Stimulated activated CD8-positive, alpha-beta memory T cell treated with anti-CD3 and anti-CD28 coated beads, Interleukin-12 subunit alpha, Interleukin-12 subunit beta, amount 100 ng/mL, for 1 hour (primary cell): Measurements from ENCODE around the gene KIF18B.
A peak's percentile ranks its signal among the peaks of the same experiment; 100 is the strongest.

Experiments used
- DNase-seq: peaks from one replicate; pipeline ENCODE4 v3.0.0-alpha.2; 2020; ENCODE audit warnings: low read depth

KIF18B gene

DNA sequence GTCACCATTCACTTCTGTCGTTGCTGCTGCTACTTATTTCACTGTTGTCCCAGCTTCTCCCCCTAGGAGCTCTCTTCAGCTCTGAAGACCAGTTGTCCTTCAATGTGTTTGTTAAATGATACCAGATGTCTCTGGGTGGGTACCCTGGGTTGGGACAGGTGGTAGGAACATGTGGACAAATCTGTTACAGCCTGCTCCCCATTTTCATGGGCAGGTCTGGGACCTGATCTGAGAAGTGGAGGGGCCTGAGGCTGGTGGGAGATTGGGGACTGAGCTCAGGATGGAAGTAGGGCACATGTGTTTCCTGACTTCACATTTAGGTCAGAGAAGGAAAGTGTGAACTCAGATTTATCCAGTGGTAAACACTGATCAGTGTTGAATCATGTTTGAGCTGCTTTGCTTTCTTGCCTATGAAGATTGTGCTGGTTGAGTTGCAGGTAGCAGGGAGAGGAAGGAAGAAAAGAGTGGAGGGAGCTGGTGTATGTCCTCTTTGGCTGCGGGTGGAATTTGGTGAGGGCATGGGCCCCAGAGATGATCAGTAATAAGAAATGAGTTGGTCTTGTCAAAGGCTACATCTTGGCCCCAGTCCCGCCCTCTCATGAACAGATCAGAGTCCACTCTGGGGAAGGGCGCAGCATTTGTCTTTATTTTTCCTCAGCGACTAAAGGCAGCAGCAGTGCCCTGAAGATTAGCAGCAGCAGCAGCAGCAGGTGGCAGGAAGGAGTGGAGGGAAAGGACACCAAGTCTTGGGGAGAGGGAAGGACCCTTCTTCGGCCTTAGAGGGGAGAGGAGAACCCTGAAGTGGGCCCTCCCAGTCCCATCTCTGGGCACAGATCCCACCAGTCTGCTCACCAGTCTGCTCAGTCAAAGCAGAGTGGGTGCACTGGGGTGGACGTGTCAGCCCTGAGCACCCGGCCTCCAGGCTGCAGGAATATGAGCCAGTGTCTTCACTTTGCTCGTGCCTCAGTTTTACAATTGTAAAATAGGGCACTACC is 42.3 kb downstream of the KIF18B start:
- DNase-seq: no peak

DNA sequence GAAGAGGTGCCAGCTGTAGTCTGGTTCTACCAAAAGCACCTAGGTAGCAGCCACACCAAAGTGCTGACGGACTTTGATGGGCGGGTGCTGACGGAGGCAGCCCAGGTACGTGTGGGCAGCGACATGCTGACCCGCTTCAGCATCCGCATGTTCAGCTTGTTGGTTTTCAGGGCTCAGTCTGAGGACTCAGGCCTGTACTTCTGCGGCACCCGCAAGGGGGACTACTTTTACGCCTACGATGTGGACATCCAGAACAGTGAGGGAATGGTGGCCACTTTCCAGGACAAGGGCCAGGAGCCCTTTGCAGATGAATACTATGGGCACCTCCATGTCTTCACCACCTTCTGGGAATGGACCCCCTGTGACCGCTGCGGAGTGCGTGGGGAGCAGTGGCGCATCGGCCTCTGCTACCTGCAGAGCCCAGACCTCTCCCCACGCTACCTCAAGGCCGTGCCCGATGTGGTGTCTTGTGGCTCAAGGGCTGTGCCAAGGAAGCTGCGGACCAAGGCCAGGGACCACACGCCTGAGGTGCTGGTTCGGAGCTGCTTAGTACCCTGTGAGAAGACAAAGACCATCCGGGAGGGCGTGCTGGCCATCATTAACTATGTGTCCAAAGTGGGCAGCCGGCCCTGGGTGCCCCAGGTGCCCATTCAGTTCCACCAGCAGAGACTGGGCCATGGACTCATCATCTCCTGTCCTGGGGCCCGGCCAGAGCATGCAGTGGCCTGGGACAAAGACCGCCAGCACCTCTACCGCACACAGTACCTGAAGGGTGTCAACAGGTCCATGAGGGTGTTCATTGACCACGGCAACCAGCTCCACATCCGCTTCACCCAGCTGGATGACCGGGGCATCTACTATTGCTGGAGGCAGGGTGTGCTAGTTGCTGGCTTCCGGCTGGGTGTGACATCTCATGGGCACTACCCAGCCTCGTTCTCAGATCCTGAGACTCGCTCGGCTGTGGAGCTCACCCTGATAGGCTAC is 43.3 kb downstream of the KIF18B start:
- DNase-seq: no peak

DNA sequence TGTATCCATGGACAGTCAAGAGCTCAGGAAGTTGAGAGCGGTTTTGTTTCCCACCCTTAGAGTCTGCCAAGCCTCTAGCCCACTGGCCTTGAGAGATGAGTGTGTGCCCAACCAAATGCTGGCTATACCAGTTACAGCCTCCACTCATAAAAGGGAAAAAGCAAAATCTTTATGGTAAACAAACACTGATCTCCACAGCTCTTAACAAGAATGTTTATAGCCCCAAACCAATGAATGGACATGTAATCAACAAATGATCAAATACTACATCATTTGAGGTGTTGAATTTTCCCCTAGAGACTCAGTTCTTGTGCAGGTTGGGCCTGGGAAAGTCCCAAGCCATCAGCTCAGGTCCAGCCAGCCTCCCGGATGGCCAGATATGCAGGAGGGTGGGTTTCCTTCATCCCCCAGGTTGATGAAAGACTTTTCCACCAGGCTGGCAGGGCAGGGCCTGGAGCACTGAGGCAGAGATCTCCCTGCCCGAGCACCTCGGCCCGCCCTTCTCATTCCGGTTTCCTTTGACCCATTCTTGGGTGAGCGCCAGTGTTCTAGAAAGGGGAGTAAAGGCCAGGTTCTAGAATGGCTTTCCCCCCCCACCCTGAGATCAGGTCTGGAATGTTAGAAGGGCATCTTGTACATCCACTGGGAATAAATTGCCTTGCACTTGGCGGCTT is 44.4 kb downstream of the KIF18B start:
- no peak for DNase-seq

DNA sequence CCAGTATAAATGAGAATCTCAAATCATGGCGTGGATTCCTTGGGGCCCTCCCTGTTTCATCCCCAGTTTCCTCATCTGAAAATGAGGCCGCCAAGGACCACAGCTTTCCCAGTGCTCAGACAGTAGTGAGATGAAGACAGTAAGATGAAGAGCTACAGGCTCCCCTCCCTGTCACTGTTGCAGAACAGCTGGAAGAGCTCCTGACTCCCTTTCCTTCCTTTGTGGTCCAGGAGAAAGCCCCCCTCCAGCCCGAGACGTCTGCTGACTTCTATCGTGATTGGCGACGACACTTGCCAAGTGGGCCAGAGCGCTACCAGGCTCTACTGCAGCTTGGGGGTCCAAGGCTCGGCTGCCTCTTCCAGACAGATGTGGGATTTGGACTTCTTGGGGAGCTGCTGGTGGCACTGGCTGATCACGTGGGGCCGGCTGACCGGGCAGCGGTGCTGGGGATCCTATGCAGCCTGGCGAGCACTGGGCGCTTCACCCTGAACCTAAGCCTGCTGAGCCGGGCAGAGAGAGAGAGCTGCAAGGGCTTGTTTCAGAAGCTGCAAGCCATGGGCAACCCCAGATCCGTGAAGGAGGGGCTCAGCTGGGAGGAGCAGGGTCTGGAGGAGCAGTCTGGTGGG is 45.3 kb downstream of the KIF18B start:
- no peak for DNase-seq

DNA sequence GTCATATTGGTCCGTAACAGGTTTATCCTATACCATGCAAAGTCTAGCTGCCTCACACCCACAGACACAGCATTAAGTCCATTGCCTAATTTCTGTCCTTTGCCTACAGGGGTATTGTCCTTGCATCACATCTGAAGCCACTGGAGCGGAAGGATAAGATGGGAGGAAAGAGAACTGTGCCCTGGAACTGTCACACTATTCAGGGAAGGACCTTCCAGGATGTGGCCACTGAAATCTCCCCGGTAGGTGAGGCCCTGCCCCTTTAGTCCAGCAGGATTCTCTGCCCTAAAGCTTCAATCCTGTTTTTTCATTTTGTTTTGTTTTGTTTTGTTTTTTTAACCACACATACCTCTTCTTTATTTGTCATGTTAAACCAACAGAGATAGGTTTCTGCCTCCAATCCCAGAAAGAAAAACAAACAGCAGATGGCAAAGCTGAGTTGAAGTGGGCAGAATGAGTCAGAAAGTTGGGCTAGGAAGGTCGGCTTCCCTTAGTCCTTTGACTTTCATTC is 46.1 kb downstream of the KIF18B start:
- DNase-seq: no peak

DNA sequence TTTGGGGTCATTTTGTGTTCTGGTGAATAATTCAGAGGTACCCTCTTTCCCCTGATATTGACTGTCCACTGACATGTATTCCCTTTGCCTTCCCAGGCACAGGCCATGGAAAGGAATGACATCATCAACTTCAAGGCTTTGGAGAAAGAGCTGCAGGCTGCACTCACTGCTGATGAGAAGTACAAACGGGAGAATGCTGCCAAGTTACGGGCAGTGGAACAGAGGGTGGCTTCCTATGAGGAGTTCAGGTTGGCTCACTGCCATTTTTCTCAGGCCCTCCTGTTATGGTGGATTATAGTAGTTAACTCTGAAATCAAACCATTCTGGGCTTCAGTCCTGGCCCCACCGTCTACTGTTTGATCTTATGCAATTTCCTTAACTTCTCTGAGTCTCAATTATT is 46.7 kb downstream of the KIF18B start:
- no peak for DNase-seq

DNA sequence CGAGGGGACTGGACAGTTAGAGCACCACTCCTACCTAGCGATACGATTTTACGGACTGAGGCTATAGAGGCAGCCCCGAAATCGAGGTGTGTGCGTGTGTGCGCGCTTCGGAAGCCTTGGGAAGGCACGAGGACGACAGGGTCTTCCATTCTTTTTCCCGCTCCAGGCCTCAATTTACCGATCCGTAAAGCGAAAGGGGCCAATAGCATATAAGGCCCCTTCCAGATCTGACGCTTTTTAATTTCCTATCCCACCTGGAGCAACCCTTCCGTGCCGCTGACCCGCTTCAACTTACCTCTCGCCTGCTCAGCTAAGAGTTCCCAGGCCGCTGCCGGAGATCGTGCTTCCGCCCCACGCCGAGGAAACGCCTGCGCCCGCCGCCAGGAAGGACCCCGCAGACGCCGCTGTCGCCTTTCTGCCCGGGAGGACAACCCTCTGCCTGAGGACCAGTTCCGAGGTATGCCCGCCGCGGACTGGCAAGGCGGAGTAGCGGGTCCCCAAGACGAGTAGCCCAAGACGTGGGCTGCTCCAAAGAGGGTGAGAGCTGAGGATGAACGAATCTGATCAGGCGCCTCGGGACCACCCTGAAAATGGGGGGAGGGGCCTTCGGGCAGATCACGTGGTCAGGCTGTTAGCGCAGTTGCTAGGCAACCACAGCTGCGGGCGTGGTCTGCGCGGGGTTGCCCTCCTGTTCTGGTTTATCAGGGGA is 48.3 kb downstream of the KIF18B start, which contains the start of gene EFTUD2:
Gene EFTUD2, minus strand, starts transcription at position 372 of the 709 bp plus-strand sequence. CDS start 4,924 bp downstream, outside the sequence.
- DNase-seq: peak; percentile 86

DNA sequence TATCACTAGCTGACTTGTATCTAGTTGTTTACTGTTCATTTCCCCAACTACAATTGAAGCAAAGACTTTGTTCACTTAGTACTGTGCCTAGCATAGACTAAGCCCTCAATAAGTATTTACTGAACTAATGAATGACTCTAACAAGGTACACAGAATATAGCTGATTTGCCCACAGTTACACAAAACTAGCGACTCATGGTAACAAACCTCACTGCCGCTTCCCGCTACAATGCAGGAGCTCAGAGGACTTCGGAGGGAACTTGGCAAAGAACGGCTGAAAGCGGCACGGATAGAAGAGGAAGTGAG is 48.9 kb downstream of the KIF18B start:
- DNase-seq: no peak

DNA sequence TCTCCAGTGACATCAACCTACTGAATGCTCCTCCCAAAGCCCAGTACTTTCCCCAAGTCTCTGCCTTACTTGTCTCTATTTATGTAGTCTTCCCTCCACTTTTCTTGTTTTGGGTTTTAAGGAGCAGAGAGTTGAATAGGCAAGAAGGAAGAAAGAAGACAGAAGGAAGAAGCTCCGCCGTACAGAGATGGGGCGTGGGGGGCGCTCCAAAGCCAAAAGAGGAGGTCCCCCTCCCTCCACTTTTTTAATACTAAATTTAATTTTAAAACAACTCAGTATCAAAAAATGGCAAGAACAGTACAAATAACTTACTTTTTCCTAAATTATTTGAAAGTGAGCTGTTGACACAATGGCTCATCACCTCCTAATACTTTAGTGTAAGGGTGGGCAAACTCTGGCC is 52.9 kb downstream of the KIF18B start:
- DNase-seq: no peak

DNA sequence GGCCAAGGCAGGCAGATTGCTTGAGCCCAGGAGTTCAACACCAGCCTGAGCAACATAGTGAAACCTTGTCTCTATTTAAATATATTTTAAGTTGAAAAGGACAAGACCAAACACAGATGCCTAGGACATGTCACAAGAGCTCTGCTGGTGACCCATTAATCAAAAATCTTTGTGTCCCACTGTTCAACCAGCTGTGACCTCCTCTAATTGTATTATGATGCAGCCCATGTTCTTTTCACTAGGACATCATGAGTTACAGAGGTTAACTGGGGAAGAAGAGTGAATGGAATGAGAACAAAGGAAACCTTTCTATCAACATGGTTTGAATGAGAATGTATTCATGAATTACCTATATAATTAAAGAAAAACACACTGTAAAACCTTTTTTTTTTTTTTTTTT is 55.3 kb downstream of the KIF18B start:
- DNase-seq: no peak

DNA sequence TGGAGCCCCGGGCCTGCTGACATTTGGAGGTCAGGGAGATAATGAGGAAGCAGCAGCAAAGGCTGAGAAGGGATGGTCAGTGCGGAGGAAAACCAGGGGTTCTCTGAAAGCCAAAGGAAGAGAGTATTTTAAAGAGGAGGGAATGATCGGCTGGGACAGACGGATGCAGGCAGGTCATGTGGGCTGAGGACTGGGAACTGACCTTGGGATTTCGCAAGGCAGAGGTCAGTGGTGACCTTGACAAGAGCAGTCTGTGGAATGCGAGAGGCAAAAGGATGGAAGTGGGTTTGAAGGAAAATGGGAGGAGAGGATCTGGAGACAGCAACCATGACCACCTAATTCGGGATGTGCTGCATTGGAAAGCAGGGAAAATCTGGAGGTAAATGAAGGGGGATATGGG is 58.6 kb downstream of the KIF18B start:
- no peak for DNase-seq

DNA sequence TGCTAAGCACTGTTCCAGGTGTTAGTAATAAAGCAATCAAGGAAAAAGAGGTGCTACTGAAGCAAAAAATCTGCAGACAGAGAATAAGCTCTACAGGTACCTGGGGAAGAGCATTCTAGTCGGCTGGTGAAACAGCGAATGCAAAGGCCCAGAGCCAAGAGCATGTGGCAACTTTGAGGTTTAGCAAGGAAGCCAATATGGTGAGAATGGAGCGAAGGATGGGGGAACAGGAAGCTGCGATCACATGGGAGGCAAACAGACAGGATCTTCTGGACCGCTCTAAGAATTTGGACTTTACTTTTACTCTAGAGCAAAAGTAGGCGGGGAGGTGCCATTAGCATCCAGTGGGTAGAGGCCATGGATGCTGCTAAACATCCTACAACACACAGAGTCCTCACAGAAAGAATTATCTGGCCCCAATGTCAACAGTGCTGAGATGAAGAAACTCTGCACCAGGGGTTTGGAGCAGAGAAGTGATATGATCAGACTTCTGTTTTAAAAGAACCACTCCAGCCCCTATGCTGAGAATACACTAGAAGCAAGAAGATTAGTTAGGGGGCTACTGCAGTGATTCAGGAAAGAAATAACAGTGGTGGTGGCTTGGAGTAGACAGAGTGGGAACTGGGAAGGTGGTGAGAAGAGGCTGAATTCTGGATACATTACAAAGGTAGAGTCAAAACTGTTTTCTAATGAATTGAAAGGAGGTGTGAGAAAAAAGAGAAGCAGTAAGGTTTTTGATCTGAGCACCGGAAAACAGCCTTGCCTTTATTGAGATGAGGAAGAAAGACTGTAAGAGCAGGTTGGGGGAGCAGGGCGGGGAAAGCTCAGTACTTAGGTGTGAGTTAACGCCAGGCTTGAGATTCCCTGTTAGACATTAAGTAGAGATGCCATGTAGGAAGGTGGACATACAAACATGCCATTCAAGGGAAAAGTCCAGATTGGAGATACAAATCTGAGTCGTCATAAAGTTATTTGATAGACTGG is 59.3 kb downstream of the KIF18B start:
- DNase-seq: no peak

DNA sequence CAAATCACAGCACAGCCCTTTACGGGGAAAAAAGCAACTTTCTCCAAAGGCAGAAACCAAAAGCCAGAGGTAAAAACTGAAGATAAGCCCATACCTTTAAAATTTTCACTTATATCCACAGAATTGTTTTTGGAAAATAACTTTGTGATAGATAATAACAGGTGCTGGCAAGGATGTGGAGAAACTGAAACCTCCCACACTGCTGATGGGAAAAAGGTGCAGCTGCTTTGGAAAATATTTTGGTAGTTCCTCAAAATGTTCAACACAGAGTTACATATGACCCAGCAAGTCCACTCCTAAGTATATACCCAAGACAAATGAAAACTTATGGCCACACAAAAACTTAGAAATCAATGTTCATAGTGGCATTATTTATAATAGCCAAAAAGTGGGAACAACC is 60.6 kb downstream of the KIF18B start:
- no peak for DNase-seq

DNA sequence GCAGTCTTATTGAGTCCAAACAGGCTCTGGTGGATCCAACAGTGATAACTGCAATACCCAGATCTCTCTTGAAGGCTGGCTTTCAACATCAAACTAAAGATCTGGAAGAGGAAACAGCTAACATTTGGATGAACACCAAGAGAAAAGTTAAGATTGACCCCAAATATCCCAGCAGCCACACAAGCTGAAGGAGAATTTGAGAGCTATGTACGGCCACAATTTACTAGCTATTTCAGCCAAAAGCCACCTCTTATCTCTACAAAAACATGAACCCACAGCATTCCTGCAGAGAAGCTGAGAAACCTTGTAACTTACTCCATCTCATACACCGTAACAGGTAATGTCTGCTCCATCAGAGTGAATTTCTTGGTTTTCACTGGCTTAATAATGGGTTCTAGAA is 62.6 kb downstream of the KIF18B start:
- no peak for DNase-seq

DNA sequence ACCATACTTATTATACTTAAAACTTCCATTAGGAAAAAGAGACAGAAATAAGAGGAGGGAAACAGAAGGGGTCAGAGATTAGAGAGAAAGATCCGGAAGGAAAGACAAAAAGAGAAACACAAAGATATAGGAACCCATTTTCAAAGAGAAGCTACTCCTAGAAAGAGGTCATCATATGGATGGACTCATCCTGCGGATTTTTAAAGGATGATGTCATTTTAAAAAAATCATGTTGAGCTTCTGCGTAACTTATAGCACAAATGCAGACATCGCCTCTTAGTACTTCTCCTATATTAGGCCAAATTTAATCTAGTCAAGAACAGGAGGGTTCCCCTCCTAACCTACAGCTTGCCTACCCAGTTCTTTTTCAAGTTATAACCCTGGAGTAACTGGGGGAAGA is 66.4 kb downstream of the KIF18B start:
- DNase-seq: no peak

DNA sequence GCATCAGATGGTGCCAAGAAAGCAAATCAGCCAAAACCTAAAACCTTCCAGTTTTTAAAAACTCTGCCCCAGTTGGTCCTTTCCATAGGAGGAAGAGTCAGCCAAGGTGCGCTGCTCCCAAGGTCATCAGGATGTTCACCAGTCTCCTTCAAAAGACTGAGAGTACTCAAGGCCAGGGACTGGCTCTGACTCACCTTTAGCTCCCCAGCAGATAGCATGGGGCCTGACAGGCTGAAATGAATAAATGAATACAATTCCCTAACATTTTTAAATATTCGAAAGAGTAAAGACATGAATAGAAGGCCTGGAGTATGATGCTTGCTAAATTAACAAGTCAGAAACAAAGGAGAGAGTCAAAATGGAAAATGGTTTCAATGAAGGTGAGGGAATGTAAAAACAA is 67.5 kb downstream of the KIF18B start:
- no peak for DNase-seq

DNA sequence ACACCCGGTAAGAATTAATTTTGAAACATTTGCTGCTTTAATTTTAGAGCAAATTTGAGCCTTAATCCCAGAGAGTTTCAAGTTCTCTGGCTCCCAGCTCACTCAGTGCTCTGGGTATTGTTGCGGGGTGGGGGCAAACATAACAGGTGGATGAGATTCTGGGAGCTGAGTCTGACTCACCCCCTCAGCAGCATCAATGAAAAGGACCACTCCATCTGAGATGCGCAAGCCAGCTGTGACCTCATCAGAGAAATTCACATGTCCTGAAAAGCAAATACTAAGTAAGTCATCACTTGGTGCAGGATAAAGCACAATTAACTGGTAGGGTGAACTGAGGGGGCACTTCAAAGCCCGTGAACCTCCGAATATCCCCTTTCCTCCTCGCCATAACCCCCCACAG is 68.2 kb downstream of the KIF18B start:
- DNase-seq: no peak

DNA sequence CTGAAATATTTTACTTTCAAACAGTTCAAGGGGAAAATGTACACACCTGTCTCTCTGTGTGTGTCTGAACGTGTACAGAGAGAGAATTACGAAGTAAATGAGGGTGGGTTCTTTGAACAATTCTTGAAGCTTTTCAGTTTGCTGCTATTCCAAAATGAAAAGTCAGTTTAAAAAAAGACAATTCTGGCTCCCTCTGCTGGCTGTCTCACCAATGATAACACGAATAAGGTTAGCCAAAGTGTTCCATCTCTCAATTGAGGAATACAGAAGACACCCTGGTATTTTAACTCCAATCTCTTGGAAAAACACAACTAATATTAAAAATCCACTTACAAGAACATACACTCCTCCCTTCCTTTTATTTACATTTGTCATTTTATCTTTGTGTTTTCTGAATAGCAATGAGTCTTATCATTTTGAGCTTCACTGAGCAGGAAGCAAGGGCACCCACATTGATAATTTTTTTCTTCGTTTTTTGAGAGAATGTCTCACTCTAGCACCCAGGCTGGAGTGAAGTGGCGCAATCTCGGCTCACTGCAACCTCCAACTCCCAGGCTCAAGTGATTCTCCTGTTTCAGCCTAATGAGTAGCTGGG is 68.8 kb downstream of the KIF18B start:
- no peak for DNase-seq

DNA sequence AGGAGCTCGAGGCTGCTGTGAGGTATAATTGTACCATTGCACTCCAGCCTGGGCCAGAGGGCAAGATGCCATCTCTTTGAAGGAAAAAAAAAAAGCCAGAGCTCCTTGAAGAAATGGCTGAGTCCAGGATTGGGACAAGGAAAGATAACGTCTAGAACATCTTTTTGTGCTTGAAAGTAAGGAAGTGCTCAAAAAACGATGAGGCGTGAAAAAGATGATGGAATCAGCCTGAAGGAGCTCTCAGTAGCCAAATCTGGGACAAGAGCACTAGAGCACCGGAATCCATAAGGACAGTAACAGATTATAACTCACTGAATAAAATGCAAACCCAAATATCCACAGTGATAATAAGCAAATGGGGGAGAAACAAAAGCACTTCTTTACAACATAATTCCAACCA is 70.5 kb downstream of the KIF18B start:
- DNase-seq: no peak
